Transverse colon (tissue), 3 donors: ENCODE data around the gene PPP1R27.

Source experiments
- EP300 ChIP-seq: sonication (generic); formaldehyde crosslinking; IDR thresholded peaks from one replicate; pipeline ENCODE4 v1.6.1; 2017; ENCODE audit warnings: antibody characterized with exemption, low read depth
- TF ChIP-seq, protein P1 (sequence below), 5 experiments: fragments of 200-600 bp in 3 of 5; fragments of 450-650 bp in 2 of 5; sonication (generic) in 3 of 5; IDR thresholded peaks; 1 replicate in 2 of 5; 2 replicates in 3 of 5; pipeline ENCODE4 v1.5.1; 2016 to 2017; ENCODE audit warnings: antibody characterized with exemption in 5 of 5, inconsistent platforms in 3 of 5, mild to moderate bottlenecking in 2 of 5, moderate library complexity in 1 of 5

DNA sequence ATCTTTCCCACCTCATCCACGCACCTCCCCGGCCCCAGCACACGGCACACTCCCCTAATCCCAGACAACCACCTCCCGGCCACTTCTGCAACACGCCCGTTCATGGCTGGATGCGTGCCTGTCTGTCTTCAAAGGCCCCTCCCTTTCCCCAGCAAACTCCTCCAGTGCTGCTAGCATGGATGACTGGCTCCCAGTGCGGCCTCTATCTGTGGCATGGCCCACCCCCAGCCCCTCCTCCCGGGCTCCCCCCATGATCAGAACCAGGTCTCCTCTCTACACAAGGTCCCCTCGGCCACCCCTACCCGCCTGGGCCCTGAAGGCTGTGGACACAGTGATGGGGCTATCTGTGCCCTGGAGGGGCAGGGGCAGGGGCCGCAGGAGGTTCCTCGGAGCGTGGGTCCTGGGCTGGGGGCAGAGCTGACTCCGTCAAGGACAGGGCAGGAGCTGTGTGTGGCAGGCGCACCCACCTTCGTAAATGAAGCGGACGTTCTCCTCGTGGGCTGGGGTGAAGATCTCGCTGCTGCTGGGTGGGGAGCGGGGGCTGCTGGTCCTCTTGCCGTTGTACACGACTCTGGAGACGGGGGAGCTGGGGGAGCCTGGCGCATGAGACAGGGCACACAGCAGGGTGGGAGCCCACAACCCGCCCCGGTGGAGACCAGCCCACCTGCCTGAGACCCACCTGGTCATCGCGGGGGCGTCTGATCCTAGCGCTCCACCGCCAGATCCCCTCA lies 10.9 kb downstream of the PPP1R27 start:
- TF ChIP-seq, protein P1, sequence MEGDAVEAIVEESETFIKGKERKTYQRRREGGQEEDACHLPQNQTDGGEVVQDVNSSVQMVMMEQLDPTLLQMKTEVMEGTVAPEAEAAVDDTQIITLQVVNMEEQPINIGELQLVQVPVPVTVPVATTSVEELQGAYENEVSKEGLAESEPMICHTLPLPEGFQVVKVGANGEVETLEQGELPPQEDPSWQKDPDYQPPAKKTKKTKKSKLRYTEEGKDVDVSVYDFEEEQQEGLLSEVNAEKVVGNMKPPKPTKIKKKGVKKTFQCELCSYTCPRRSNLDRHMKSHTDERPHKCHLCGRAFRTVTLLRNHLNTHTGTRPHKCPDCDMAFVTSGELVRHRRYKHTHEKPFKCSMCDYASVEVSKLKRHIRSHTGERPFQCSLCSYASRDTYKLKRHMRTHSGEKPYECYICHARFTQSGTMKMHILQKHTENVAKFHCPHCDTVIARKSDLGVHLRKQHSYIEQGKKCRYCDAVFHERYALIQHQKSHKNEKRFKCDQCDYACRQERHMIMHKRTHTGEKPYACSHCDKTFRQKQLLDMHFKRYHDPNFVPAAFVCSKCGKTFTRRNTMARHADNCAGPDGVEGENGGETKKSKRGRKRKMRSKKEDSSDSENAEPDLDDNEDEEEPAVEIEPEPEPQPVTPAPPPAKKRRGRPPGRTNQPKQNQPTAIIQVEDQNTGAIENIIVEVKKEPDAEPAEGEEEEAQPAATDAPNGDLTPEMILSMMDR (IDR thresholded peaks at IDR 0.05), result no peak
- no peak for TF ChIP-seq EP300
